RPMI8226 (cell line): ENCODE measurements around the gene DUOXA1.
"Not testable (repeated sequence)": the region's sequence is repeated elsewhere in the genome, so short reads cannot be mapped to it uniquely, and the experiment has no call there.

Source experiments
- DNase-seq: peaks from one replicate; pipeline ENCODE4 v3.0.0-alpha.2; 2015

Gene DUOXA1

DNA sequence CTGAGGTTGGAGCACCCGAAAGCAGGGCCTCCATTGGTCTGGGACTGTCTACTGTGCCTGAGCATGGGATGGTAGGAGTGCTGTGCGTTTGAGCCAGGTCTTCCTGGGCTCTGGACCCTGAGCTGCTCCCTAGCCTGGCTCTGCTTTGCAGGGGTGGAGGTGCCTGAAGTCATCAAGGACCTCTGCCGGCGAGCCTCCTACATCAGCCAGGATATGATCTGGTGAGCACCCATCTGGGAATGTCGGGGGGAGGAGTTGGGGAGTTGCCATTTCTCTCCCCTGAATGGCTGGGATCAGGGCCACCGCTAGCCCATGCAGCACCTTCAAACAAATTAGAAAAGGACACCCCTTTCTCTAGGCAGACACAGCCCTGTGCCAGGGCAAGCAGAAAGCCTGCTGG, 20.8 kb upstream of the DUOXA1 start:
- no peak for DNase-seq

DNA sequence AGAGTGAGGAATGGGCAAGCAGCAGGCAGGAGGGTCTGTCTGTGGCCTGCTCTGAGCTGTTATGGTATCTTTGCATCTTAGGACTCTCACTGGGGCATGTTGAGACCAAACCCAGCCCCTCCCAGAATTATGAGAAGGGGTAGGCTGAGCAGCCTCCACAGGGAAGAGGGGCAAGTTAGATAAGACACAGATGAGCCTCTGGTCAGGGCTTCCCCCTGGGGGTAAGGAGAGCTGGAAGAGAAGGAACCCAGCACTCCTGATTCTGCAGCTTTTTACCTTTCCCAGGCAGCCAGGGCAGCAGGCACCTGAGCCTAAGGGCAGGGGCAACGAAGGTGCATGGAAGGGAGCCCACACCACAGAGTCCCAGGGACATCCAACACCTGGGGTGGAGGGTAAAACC, 19.4 kb upstream of the DUOXA1 start:
- DNase-seq, result no peak

DNA sequence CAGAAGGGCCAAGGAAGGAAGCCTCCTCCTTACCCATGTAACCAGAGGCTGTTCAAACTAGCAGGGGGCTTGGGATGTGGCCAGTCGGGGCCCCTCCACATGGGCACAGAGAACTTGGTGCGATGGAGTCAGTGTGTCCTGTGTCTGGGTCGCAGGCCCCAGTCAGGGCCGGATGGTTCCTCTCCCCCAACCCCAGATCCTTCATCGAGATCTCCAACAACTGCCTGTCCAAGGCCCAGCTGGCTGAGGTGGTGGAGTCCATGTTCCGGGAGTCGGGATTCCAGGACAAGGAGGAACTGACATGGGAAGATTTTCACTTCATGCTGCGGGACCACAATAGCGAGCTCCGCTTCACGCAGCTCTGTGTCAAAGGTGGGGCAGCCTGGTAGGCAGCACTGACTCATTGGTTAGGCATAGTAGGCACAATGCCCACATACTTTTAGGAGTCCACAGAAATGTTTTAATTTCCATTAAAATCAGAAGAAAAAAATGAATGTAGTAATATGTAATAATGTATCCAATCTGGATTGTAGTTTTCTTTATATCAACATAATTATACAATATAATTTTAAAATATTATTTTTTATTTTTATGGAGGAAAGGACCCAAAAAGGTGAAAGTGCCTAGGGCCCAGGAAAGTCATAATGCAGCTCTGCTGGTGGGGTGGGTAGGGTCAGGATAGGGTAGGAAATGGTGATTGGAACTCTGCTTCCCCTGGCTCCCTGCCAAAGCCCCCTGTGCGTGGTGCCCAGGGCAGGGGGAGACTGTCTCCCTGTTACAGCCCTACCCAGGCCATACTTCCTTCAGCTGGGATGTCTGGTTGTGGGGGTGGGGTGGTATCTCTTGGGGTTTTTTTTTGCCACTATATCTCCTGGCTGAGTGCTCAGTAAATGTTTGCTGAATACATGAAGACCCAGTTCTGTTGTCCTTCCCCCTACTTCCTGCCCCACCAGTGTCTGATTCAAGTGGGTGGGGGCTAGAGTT, 18.7 kb upstream of the DUOXA1 start:
- DNase-seq, result no peak

DNA sequence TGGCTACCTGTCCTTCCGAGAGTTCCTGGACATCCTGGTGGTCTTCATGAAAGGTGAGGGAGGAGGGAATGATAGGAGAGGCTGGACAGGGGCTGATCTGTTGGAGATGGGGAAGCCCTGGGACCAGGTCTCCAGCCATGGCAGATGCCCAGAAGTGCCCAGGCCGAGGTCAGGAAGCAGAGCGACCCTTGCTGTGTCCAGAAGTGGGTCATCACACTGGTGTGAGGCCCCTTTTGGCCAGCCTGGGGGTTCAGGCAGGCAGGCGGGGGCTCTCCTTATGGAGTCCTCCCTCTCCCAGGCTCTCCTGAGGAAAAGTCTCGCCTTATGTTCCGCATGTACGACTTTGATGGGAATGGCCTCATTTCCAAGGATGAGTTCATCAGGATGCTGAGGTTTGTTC, 17.9 kb upstream of the DUOXA1 start:
- no peak for DNase-seq

DNA sequence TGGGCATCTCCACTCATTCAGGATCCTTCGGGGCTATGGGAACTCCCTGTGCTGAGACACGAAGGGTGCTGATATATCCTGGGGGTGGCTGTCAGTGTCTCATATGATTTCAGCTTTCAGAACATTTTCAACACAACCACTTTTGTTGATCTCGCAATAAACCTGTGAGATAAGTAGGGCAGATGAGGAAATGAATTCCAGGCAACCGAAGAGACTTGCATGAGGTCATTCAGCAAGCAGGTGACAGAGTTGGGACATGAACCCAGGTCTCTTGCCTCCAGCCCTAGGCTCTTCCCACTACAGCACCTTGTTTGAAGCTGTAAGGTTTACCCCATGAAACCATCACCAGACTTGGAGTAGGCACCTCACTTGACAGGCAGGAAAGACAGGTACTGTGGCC, 16.7 kb upstream of the DUOXA1 start:
- DNase-seq, result no peak

DNA sequence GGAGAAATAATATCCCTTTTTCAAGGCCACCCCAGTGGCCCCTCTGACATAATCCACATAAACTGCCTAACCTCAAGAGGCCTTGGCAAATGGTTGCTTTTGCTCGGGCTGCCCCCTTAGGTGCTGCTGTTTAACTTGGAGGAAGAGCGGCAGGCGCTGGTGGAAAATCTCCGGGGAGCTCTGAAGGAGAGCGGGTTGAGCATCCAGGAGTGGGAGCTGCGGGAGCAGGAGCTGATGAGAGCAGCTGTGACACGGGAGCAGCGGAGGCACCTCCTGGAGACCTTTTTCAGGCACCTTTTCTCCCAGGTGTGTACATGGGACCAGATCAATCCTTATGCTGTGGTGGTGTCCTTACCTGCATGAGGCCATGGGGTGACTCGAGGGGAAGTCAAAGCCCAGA, 15.1 kb upstream of the DUOXA1 start:
- no peak for DNase-seq

DNA sequence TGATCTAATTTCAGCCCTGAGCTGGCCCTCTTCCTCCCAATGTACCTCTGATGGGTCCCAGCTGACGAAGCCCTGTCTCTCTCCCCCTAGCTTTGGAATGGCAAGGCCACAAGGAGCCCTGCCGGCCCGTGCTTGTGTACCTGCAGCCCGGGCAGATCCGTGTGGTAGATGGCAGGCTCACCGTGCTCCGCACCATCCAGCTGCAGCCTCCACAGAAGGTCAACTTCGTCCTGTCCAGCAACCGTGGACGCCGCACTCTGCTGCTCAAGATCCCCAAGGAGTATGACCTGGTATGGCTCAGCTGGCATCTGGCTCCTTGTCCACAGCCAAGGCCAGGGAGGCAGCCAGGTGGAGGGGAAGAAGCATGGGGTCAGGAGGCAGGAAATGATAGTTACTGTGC, 14.3 kb upstream of the DUOXA1 start:
- DNase-seq, result no peak

DNA sequence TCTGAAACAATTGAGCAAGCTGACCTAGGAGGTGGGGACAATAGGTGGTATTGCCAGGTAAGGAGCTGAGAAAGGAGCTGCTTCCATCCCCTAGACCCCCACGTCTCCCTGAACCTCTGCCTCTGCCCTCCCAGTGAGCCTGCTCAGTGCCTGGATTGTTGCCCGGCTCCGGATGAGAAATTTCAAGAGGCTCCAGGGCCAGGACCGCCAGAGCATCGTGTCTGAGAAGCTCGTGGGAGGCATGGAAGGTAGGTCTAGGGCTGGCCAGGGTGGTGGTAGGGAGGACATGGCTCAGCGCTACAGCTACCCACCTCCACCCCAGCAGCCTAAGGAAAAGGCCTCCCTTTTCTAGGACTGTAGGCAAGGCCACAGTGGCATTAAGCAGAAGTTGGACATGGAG, 13.4 kb upstream of the DUOXA1 start:
- no peak for DNase-seq

DNA sequence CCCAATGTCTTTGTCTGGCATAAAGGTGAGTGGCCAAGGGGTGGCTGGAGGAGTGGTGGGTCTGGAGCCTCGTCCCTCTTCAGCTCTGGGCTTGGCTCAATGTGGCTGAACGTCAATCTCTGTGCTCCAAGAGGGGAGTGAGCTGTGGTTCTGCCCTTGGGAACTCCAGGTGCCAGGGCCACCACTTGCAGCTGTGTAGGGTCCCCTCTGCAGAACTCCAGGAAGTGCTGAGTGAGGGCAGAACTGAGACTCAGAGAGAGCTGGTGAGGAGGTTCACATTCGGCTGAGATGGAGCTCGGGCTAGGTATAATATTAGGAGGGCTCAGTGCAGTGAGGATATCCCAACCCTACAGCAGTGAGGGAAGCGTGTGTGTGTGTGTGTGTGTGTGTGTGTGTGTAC, 11.7 kb upstream of the DUOXA1 start:
- DNase-seq, result no peak

DNA sequence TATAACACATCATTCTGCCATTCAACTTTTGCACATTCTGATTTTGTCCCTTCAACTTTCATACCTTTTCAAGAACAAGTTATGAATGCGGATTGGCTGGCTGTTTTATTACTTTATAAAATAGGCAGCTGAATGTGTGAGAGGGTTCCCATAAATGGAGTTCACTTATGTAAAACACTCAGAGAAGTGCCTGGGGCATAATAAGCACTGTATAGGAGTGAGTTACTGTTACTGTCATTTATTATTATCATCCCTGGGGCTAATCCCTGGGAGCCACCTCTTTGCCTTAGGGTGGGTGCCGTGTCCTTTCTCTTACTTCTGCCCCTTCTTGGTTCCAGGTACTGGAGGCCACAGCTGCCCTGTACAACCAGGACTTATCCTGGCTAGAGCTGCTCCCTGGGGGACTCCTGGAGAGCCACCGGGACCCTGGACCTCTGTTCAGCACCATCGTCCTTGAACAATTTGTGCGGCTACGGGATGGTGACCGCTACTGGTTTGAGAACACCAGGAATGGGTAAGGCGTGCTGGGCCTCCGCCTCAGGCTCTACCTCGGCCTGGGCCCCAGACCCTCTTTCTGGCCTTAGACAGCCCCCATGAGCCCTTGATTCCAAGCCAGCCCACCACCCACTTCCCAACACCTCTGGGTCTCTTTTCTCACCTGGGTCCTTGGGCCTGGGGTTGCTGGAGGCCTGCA, 11.0 kb upstream of the DUOXA1 start:
- no peak for DNase-seq

DNA sequence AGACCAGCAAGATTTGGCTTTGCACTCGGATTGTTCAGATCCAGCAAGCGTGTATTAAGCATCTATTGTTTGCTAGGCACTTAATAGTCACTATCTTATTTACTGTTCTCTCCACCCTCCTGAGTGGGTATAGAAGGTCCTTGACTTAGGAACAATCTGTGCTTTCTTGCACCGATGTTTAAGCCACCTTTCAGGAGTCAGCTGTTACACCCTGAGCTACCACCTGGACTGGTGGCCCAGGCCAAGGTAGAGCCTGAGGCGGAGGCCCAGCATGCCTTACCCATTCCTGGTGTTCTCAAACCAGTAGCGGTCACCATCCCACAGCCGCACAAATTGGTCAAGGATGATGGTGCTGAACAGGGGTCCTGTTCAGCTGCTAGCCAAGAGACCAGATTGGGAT, 10.1 kb upstream of the DUOXA1 start:
- no peak for DNase-seq

DNA sequence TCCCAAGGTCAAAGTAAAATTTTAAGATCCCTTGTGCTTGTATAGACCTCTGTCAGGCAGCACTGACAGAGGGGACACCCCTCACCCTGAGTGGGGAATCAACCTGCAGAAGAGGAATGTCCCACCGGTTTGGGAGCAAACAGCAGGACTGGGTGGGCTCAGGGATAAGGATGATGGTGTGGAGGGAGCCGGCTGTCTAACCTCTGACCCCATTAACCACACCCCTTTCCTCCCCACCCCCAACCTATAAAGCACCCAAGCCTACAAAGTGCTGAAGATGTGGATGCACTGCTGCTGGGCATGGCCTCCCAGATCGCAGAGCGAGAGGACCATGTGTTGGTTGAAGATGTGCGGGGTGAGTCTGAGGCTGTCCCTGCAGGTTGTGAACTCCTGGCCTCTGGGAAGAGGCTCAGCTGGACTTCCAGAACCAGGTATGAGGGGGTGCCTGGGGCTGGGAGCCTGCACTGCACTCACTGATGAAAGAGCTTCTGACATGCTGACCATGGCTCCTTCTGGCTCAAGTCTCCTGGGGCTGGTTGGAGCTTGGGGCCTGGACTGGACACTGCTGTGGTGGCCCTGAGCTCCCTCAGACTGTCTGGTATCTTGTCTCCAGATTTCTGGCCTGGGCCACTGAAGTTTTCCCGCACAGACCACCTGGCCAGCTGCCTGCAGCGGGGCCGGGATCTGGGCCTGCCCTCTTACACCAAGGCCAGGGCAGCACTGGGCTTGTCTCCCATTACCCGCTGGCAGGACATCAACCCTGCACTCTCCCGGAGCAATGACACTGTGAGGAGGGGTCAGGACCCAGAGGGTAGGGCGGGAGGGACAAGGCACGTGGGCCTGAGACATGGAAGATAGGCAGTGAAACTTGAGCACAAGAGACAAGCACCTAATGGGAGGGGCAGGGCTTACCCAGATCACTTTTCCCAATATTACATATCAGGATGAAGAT, 9.4 kb upstream of the DUOXA1 start:
- no peak for DNase-seq

DNA sequence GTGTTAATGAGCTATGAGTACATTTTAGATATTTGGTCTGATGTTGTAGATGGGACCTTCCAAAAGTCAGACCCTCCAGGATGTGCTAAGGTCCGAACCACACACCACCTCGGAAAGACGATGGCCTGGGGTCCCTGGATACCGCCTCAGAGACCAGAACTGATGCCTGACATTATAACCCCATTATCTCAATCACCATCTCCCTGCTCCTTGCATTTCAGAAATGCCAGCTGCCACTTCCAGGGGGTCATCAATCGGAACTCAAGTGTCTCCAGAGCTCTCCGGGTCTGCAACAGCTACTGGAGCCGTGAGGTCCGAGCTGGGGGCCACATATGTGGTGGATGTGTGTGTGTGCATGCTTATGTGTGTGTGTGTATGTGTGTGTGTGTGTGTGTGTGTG, 8.0 kb upstream of the DUOXA1 start:
- DNase-seq, result no peak

DNA sequence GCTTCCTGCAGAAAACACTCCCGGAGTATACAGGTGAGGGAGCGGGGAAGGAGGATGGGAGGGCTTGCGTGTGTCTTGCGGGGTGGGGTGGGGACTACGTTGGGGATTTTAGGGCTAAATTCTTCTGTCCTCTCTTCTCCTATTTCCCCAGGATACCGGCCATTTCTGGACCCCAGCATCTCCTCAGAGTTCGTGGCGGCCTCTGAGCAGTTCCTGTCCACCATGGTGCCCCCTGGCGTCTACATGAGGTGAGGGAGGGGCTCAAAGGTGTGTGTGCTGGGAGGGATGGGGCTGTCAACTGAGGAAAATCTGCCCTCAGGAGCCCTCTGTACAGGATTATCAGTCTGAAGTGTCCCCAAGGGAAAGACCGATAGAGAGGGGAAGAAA, 6.7 kb upstream of the DUOXA1 start:
- DNase-seq, result no peak

DNA sequence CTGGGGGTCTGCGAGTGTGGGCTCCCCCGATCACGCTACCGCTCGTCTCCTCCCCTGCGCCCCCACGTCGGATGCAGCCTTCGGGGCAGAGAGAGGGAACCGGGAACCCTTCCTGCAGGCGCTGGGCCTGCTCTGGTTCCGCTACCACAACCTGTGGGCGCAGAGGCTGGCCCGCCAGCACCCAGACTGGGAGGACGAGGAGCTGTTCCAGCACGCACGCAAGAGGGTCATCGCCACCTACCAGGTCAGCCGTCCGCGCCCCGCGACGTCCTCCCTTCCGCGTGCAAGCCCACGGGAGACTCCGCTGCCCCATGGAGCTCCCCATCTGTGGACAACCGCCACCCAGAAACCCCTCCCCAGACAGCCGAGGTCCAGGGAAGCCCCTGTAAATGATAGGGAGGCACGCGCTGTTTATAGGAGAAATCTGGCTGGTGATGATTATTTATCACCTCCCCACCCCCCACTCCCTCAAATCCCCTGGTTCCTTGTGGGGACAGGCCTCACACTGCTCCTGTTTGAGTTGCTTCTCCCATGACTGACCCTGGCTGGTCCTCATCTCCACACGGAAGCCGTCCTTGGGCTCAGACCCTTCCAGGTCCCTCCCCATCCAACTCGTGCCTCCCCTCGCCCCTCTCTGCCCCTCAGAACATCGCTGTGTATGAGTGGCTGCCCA, 6.2 kb upstream of the DUOXA1 start:
- DNase-seq, result not testable (repeated sequence)

DNA sequence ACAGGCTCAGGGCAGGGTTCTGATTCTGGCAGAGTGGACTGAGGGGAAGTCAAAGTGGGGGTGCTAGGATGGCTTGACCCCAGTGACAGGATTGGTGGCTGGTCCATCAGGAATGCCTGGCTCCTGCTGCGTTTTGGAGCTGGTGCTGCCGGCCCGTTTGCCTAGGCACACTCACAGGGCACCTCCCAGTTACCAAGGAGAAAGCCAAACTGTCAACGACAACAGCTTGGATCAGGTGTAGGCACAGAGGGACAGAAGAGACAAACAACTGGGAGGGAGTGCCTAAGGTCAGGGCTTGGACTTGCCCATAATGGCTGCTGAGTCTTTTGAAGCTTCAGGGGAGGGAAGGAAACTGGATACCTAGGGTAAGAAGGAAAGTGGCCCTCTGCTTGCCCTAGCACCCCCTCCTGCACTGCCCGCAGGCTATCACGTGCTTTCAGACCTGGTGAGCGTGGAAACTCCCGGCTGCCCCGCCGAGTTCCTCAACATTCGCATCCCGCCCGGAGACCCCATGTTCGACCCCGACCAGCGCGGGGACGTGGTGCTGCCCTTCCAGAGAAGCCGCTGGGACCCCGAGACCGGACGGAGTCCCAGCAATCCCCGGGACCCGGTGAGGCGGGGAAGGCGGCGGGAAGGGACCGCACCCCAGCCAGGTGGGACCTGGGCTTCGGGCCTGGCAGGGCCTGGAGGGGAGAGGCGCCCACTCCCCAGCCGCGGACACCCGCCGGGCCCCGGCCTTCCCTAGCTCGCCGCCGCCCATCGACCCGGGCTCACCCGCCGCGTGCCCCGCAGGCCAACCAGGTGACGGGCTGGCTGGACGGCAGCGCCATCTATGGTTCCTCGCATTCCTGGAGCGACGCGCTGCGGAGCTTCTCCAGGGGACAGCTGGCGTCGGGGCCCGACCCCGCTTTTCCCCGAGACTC, 5.3 kb upstream of the DUOXA1 start:
- DNase-seq, result peak; percentile 45

DNA sequence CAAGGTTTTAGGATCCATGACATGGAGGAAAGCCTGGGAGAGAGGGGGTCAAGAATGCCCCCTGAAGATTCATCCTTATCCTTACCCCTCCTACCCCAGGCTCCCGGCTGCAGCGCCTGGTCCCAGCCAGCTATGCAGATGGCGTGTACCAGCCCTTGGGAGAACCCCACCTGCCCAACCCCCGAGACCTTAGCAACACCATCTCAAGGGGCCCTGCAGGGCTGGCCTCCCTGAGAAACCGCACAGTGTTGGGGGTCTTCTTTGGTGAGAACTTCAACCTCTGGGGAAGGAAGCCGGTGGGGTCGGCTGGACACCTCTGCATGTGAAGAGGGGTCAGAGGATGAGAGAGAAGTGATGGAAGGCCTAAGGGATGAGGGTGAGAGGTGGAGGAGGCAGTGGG, 4.4 kb upstream of the DUOXA1 start:
- DNase-seq, result no peak

DNA sequence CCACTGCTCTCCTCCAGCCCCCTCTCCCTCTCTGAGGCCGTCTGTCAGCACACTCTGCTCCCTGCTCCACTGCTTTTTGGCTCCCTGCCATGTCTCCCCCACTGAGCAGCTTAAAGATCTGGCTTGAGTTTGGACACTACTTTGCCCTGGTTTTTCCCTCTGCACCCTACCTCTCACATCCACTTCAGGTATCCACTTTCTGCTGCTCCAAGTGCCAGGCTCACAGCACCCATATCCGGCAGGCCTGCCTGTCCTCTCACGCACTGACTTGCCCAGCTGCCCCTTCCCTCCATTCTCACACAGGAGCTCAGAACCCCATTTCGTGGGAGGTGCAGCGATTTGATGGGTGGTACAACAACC, 3.9 kb upstream of the DUOXA1 start:
- DNase-seq, result no peak

DNA sequence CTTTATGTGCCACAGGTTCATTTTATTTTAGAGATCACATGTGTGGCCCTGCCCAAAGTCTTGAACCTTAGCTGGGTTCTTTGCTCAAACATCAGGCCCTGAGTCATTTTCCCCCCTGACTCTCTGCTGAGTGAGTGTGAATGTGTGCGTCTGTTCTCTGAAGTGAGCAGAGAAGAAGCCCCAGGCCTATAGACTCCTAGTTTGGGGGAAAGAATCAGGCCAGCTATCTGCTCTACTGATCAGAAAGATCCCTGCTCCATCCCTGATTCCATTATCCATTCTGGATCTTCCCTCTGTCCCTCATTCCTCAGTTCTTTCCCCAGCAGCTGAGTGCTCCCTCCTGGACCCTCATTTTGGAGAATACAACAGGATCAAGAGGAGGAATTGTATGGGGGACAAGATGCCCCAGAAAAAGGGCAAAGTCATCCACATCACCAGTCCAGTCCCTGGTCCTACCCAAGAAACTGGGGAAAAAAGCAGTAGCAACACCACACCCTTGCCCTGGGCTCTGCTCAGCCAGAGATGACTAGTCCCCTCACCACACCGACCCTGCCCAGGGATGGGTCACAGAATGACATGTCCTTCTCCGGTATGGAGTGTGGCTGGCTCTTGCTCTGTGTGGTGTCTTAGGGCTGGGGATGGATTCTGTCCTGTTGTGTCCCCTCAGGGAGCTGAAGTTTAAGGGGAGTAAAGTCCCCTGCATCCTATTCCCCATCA, 3.3 kb upstream of the DUOXA1 start:
- no peak for DNase-seq

DNA sequence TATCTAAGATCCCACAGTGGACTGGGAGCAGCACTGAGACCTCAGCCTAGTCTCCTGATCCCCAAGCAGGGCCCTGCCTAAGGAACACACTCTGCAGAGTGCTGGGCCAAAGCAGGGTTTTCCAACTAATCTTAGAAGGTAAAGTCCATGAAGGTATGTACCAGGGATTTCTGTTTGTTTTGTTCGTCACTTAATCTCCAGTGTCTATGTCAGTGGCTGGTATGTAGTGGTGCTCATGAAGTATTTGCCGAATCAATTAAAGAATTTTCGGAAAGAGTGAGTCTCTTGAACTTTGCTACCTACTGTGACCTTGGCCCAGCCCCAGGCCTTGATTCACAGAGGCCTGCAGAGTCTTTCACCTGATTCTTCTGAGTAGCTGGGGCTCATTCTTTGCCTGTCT, 1.8 kb upstream of the DUOXA1 start:
- no peak for DNase-seq
